HepG2 (cell line): ENCODE data around the gene IL1A. TPM values are rescaled to one million over a fixed set of nuclear protein-coding genes. Genes with fewer than 3 reads are reported as not detected.
A peak's percentile ranks its signal among the peaks of the same experiment; 100 is the strongest.

Experiments used
- ATAC-seq: fragments of 200-7000 bp; cut with Tn5 transposase; 3 replicates; pipeline ENCODE4 v1.9.1; 2020; ENCODE audit warnings: mild to moderate bottlenecking, moderate library complexity
- BruUV-seq: library from RNA; stranded (reverse); fragments of 400-500 nt; replicated peaks from 2 replicates; lab custom pipeline; 2021; lab: Mats Ljungman, UMichigan
- CTCF ChIA-PET: fragments of 300-600 bp; formaldehyde crosslinking; extraction: SDS; loops from one replicate; lab custom pipeline; 2021; ENCODE audit warnings: low total read pairs, inconsistent platforms, low intra/inter-chr PET ratio; lab: Yijun Ruan, JAX
- POLR2A ChIA-PET: fragments of 350-600 bp; sonication (Branson Sonifier 250); formaldehyde crosslinking; loops from one replicate; lab custom pipeline; 2020; ENCODE audit warnings: antibody characterized with exemption, inconsistent platforms; lab: Yijun Ruan, JAX
- DNase-seq: peaks from one replicate; pipeline ENCODE4 v3.0.0-alpha.2; 2015; ENCODE audit warnings: low spot score
- FAIRE-seq: peaks from 3 replicates; lab custom pipeline; 2011; peaks lifted over from hg19 to GRCh38; lab: Jason Lieb, UNC
- H2AFZ ChIP-seq: one replicate; pipeline ENCODE4 v1.6.1; 2011; ENCODE audit warnings: low read length, inconsistent platforms
- H3K27ac ChIP-seq: fragments of 300-600 bp; 3 replicates; pipeline ENCODE4 v1.8.0; 2011; ENCODE audit warnings: mixed run types, mild to moderate bottlenecking, mixed read lengths, low read length, inconsistent platforms; ENCODE audit not compliant: insufficient read depth; ENCODE audit errors: extremely low read length
- H3K27me3 ChIP-seq, 2 experiments: fragments of 200-600 bp in 1 of 2; 2 replicates in 1 of 2; 3 replicates in 1 of 2; pipeline versions ENCODE4 v1.6.0 to v1.8.0; 2011; ENCODE audit warnings: low read length in 2 of 2, mild to moderate bottlenecking in 2 of 2, moderate library complexity in 2 of 2, inconsistent platforms in 1 of 2; ENCODE audit not compliant: insufficient read depth in 2 of 2, control insufficient read depth in 1 of 2
- H3K36me3 ChIP-seq, 2 experiments: fragments of 200-600 bp in 1 of 2; replicated peaks in 1 of 2; 2 replicates in 1 of 2; 3 replicates in 1 of 2; pipeline versions ENCODE4 v1.5.1 to v1.8.0; 2011; ENCODE audit warnings: low read length in 2 of 2, inconsistent platforms in 1 of 2; ENCODE audit not compliant: insufficient read depth in 2 of 2, control insufficient read depth in 1 of 2
- H3K4me1 ChIP-seq: 2 replicates; pipeline ENCODE4 v1.5.1; 2012; ENCODE audit warnings: low read length, inconsistent platforms; ENCODE audit not compliant: insufficient read depth
- H3K4me2 ChIP-seq: 2 replicates; pipeline ENCODE4 v1.6.0; 2011; ENCODE audit warnings: low read depth, low read length, inconsistent platforms
- H3K4me3 ChIP-seq, 3 experiments: fragments of 200-600 bp in 1 of 3; sonication (generic), shearing (Covaris generic) in 1 of 3; replicated peaks in 1 of 3; 2 replicates each; pipeline ENCODE4 v1.5.1; 2011 to 2016; ENCODE audit warnings: low read length in 3 of 3, inconsistent platforms in 2 of 3, low read depth in 2 of 3, mild to moderate bottlenecking in 2 of 3, control low read depth in 1 of 3, mixed read lengths in 1 of 3; ENCODE audit not compliant: insufficient read depth in 1 of 3
- H3K79me2 ChIP-seq: one replicate; pipeline ENCODE4 v1.6.1; 2011; ENCODE audit warnings: low read length, inconsistent platforms; ENCODE audit not compliant: insufficient read depth
- H3K9ac ChIP-seq: 2 replicates; pipeline ENCODE4 v1.6.0; 2011; ENCODE audit warnings: mild to moderate bottlenecking, low read depth, low read length, inconsistent platforms; ENCODE audit not compliant: insufficient read depth
- H3K9me3 ChIP-seq: 2 replicates; pipeline ENCODE4 v1.5.1; 2012; ENCODE audit warnings: mild to moderate bottlenecking, low read length
- H4K20me1 ChIP-seq: 2 replicates; pipeline ENCODE4 v1.6.0; 2011; ENCODE audit warnings: inconsistent platforms, mild to moderate bottlenecking, low read length, moderate library complexity; ENCODE audit not compliant: insufficient read depth
- FOXA3 ChIP-seq: IDR thresholded peaks from 2 replicates; pipeline ENCODE4 v1.6.1; 2016; ENCODE audit warnings: missing genetic modification reagents, missing compliant biosample characterization
- GABPA ChIP-seq, 2 experiments: IDR thresholded peaks; 2 replicates each; pipeline ENCODE4 v1.6.1; 2011 to 2016; ENCODE audit warnings: low read depth in 2 of 2, low read length in 1 of 2, missing biosample characterization in 1 of 2, missing genetic modification characterization in 1 of 2
- NCOA2 ChIP-seq: sonication (generic); formaldehyde crosslinking; IDR thresholded peaks from 2 replicates; pipeline ENCODE4 v1.8.0; 2022; ENCODE audit warnings: inconsistent platforms
- NR2F2 ChIP-seq: IDR thresholded peaks from 2 replicates; pipeline ENCODE4 v1.6.1; 2012; ENCODE audit warnings: low read depth, inconsistent platforms, borderline replicate concordance
- SIX1 ChIP-seq: sonication (generic); formaldehyde crosslinking; IDR thresholded peaks from 2 replicates; pipeline ENCODE4 v1.4.0; 2020; ENCODE audit warnings: missing genetic modification reagents, borderline replicate concordance
- SOX6 ChIP-seq, 2 experiments: fragments of 450-650 bp in 1 of 2; sonication (generic) in 1 of 2; formaldehyde crosslinking in 1 of 2; IDR thresholded peaks; 2 replicates each; pipeline versions ENCODE4 v1.4.0 to v1.6.1; 2017 to 2020; ENCODE audit warnings: antibody characterized with exemption in 1 of 2, mild to moderate bottlenecking in 1 of 2, missing genetic modification reagents in 1 of 2
- TBX2 ChIP-seq: sonication (generic); formaldehyde crosslinking; IDR thresholded peaks from 2 replicates; pipeline ENCODE4 v1.5.0; 2020; ENCODE audit warnings: missing genetic modification reagents, mild to moderate bottlenecking, borderline replicate concordance
- ZNF296 ChIP-seq: sonication (generic); formaldehyde crosslinking; conservative IDR thresholded peaks from 2 replicates; pipeline ENCODE4 v1.5.0; 2020; ENCODE audit warnings: mild to moderate bottlenecking, missing genetic modification reagents
- ZNF432 ChIP-seq: sonication (generic); formaldehyde crosslinking; IDR thresholded peaks from 2 replicates; pipeline ENCODE4 v1.5.0; 2020; ENCODE audit warnings: missing genetic modification reagents, mild to moderate bottlenecking, borderline replicate concordance
- ZNF790 ChIP-seq: sonication (generic); formaldehyde crosslinking; IDR thresholded peaks from 2 replicates; pipeline ENCODE4 v1.8.0; 2022; ENCODE audit warnings: missing genetic modification reagents, mild to moderate bottlenecking, borderline replicate concordance
- in situ Hi-C: cut with HindIII; loops from 2 replicates; pipeline ENCODE4 v1.10.0; 2017; ENCODE audit warnings: low pct_unique_long_range_greater_than_20kb; ENCODE audit not compliant: extremely low pct_ligation_motif_present
- intact Hi-C: fragments of 100-400 bp; cut with micrococcal nuclease; formaldehyde crosslinking; loops from one replicate; pipeline ENCODE4 v1.10.0; 2022; ENCODE audit not compliant: unreplicated experiment
- polyA plus RNA-seq, 8 experiments: library from polyadenylated mRNA; depleted of rRNA in 3 of 8; stranded (reverse) in 7 of 8; unstranded in 1 of 8; fragments of >200 nt; fragmentation: Illumina TruSeq in 4 of 8; extraction: Trizol in 4 of 8; gene quantifications; 2 replicates each; pipeline versions ENCODE4 v1.2.1 to v1.2.3, GENCODE V29; 2011 to 2016; ENCODE audit warnings: low read depth in 4 of 8, missing spikeins in 1 of 8, mixed read lengths in 1 of 8; ENCODE audit not compliant: insufficient read depth in 1 of 8
- total RNA-seq, 5 experiments: library from RNA; depleted of rRNA; stranded (reverse); fragments of >200 nt; fragmentation: Illumina TruSeq; extraction: Trizol; gene quantifications; 2 replicates each; pipeline ENCODE4 v1.2.3, GENCODE V29; 2016; ENCODE audit warnings: low read depth in 1 of 5
- TF ChIP-seq, protein P1 (sequence below): IDR thresholded peaks from 2 replicates; pipeline ENCODE4 v1.4.0; 2020; ENCODE audit warnings: mild to moderate bottlenecking, missing genetic modification reagents
- TF ChIP-seq, protein P2 (sequence below): sonication (generic); formaldehyde crosslinking; IDR thresholded peaks from 2 replicates; pipeline ENCODE4 v1.5.1; 2020; ENCODE audit warnings: mild to moderate bottlenecking, missing genetic modification reagents, borderline replicate concordance
- TF ChIP-seq, protein P3 (sequence below): IDR thresholded peaks from 2 replicates; pipeline ENCODE4 v1.6.1; 2018; ENCODE audit warnings: missing genetic modification reagents, mild to moderate bottlenecking, missing compliant biosample characterization

The IL1A gene
- total and polyA plus RNA-seq, 2 of the 13 experiments (the other 11 are each of a cell fraction or from before 2014, with no cell fraction given), result not detected

DNA sequence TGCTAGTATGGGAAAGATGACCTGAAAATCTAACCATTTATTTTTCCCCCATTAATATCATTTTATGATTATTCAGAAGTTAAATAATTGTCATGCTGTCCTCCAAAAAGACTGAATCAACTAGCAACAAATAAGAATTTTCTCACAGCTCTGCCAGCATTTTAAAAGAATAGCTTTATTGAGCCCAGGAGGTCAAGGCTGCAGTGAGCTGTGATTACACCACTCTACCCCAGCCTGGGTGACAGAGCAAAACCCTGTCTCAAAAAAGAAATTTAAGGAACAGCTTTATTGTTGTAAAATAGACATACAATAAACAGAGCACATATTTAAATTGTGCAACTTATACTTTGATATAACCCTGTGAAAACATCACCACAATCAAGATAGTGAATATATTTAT, 24.8 kb upstream of the IL1A start:
- Histone ChIP-seq H3K9ac (0 out of 2 replicates have a peak overlapping the region, but pooled peaks have one; percentile 21), H3K27me3 (no peaks in the 10 kb centered on the region), H3K4me1 (peaks cover 70% of the 10 kb centered on the region), H4K20me1 (no peaks in the 10 kb centered on the region), H3K9me3 (peaks cover 7% of the 10 kb centered on the region), H3K79me2 (no peaks in the 10 kb centered on the region), H3K27ac (peak overlapping the region; percentile 69), H3K4me3 (no peak overlapping the region), H2AFZ (no peak overlapping the region), H3K36me3 (no peaks in the 10 kb centered on the region), H3K4me2 (peak overlapping the region; percentile 21; the same call in 1 of the 2 replicates)
- peak; percentile 51 for DNase-seq
- intact Hi-C loops (loop anchor here (1.0 kb wide), 1 partner anchor 9 kb away; no protein-coding TSS in a partner anchor), in situ Hi-C loops (no loop called here)
- no TSS peak for BruUV-seq
- peak; percentile 54 for ATAC-seq
- ChIA-PET CTCF (no interaction called here), POLR2A (interaction anchor here (0.9 to 1.7 kb wide), 3 partner anchors 9 to 54 kb away, joined by 3 to 10 read pairs (median 3); no protein-coding TSS in a partner anchor)
- no peak for FAIRE-seq
- no peak for TF ChIP-seq ZNF296 (CRISPR knock-in tag)
- TF ChIP-seq SOX6 (IDR thresholded peaks at IDR 0.05), result no peak
- TF ChIP-seq SOX6 (CRISPR knock-in tag; IDR thresholded peaks at IDR 0.05), result peak; percentile 62
- no peak for TF ChIP-seq GABPA (IDR thresholded peaks at IDR 0.05; ENCODE audit: low read depth, low read length)
- TF ChIP-seq GABPA (CRISPR knock-in tag; IDR thresholded peaks at IDR 0.05; ENCODE audit: low read depth), result no peak
- no peak for TF ChIP-seq ZNF790 (CRISPR knock-in tag)
- TF ChIP-seq NR2F2, result 0 out of 2 replicates have a peak, but pooled peaks have one; percentile 50
- no peak for TF ChIP-seq ZNF432 (CRISPR knock-in tag)
- TF ChIP-seq SIX1 (CRISPR knock-in tag), result no peak
- TF ChIP-seq TBX2, result 0 out of 2 replicates have a peak, but pooled peaks have one; percentile 26
- peak; percentile 44; the same call in 1 of the 2 replicates for TF ChIP-seq FOXA3 (CRISPR knock-in tag)
- TF ChIP-seq, protein P1, sequence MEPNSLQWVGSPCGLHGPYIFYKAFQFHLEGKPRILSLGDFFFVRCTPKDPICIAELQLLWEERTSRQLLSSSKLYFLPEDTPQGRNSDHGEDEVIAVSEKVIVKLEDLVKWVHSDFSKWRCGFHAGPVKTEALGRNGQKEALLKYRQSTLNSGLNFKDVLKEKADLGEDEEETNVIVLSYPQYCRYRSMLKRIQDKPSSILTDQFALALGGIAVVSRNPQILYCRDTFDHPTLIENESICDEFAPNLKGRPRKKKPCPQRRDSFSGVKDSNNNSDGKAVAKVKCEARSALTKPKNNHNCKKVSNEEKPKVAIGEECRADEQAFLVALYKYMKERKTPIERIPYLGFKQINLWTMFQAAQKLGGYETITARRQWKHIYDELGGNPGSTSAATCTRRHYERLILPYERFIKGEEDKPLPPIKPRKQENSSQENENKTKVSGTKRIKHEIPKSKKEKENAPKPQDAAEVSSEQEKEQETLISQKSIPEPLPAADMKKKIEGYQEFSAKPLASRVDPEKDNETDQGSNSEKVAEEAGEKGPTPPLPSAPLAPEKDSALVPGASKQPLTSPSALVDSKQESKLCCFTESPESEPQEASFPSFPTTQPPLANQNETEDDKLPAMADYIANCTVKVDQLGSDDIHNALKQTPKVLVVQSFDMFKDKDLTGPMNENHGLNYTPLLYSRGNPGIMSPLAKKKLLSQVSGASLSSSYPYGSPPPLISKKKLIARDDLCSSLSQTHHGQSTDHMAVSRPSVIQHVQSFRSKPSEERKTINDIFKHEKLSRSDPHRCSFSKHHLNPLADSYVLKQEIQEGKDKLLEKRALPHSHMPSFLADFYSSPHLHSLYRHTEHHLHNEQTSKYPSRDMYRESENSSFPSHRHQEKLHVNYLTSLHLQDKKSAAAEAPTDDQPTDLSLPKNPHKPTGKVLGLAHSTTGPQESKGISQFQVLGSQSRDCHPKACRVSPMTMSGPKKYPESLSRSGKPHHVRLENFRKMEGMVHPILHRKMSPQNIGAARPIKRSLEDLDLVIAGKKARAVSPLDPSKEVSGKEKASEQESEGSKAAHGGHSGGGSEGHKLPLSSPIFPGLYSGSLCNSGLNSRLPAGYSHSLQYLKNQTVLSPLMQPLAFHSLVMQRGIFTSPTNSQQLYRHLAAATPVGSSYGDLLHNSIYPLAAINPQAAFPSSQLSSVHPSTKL (CRISPR knock-in tag), result peak; percentile 64
- TF ChIP-seq NCOA2 (CRISPR knock-in tag), result peak; percentile 18; the same call in 1 of the 2 replicates
- TF ChIP-seq, protein P2, sequence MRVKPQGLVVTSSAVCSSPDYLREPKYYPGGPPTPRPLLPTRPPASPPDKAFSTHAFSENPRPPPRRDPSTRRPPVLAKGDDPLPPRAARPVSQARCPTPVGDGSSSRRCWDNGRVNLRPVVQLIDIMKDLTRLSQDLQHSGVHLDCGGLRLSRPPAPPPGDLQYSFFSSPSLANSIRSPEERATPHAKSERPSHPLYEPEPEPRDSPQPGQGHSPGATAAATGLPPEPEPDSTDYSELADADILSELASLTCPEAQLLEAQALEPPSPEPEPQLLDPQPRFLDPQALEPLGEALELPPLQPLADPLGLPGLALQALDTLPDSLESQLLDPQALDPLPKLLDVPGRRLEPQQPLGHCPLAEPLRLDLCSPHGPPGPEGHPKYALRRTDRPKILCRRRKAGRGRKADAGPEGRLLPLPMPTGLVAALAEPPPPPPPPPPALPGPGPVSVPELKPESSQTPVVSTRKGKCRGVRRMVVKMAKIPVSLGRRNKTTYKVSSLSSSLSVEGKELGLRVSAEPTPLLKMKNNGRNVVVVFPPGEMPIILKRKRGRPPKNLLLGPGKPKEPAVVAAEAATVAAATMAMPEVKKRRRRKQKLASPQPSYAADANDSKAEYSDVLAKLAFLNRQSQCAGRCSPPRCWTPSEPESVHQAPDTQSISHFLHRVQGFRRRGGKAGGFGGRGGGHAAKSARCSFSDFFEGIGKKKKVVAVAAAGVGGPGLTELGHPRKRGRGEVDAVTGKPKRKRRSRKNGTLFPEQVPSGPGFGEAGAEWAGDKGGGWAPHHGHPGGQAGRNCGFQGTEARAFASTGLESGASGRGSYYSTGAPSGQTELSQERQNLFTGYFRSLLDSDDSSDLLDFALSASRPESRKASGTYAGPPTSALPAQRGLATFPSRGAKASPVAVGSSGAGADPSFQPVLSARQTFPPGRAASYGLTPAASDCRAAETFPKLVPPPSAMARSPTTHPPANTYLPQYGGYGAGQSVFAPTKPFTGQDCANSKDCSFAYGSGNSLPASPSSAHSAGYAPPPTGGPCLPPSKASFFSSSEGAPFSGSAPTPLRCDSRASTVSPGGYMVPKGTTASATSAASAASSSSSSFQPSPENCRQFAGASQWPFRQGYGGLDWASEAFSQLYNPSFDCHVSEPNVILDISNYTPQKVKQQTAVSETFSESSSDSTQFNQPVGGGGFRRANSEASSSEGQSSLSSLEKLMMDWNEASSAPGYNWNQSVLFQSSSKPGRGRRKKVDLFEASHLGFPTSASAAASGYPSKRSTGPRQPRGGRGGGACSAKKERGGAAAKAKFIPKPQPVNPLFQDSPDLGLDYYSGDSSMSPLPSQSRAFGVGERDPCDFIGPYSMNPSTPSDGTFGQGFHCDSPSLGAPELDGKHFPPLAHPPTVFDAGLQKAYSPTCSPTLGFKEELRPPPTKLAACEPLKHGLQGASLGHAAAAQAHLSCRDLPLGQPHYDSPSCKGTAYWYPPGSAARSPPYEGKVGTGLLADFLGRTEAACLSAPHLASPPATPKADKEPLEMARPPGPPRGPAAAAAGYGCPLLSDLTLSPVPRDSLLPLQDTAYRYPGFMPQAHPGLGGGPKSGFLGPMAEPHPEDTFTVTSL (CRISPR knock-in tag), result peak; percentile 71; the same call in 1 of the 2 replicates
- TF ChIP-seq, protein P3, sequence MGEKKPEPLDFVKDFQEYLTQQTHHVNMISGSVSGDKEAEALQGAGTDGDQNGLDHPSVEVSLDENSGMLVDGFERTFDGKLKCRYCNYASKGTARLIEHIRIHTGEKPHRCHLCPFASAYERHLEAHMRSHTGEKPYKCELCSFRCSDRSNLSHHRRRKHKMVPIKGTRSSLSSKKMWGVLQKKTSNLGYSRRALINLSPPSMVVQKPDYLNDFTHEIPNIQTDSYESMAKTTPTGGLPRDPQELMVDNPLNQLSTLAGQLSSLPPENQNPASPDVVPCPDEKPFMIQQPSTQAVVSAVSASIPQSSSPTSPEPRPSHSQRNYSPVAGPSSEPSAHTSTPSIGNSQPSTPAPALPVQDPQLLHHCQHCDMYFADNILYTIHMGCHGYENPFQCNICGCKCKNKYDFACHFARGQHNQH (CRISPR knock-in tag), result peak; percentile 52; the same call in 1 of the 2 replicates
